ENCODE results near the gene NRF1.

NRF1 gene

DNA sequence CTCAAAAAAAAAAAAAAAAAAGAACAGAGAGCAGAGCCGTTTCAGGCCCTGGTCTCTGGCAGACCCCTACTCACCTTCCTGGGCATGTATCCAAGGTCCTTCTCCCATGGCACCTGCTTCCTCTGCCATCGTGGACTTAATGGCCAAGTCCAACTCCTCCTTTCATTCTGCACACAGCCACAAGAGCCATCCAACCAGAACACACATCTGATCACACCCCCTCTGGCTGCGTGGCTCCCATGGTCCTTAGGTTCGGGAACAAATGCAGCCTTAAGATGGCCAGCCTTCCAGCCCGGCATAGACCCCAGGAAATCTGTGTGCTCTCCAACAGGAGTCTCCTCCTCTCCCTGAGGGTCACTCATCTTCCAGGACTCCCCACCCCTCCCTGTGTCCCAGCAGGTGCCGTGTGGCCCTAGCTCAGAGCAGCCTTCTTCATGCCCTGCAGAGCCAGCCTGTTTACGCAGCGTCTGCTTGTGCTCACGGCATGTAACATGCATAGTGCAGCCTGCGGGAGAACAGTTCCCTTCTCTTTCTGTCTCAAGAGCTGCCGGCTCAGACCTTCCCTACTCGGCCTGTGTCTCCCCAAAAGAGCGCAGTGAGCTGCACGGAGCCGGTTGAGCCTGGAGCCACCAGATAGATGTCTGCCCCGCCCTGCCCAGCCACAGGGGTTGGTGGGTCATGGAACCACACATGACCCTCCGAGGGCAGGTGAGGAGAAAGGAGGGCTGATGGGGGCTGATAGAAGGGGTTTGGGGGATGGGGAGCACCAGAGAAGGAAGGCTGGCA is 157.3 kb downstream of the NRF1 start:
- no CpG with 5 or more reads among the region's 17 CpGs for WGBS (ENCODE audit: insufficient coverage, insufficient read length)
- H3K9me3 ChIP-seq (ENCODE audit: control insufficient read depth, insufficient read depth, low read length), result no peaks in the 10 kb centered on the region
- no peak overlapping the region for H3K27ac ChIP-seq (ENCODE audit: low read length)
- peaks cover 14% of the 10 kb centered on the region for H3K4me1 ChIP-seq (ENCODE audit: control insufficient read depth, insufficient read depth, low read length)
- H3K27me3 ChIP-seq (ENCODE audit: control insufficient read depth, insufficient read depth, low read length), result no peaks in the 10 kb centered on the region
- no peak for DNase-seq (ENCODE audit: low read depth, low spot score)
- 0 out of 2 replicates have a peak, but pooled peaks cover 4% of the 10 kb centered on the region for H3K36me3 ChIP-seq (ENCODE audit: control insufficient read depth, insufficient read depth, low read length)
- H3K4me3 ChIP-seq (ENCODE audit: low read length), result no peak overlapping the region

DNA sequence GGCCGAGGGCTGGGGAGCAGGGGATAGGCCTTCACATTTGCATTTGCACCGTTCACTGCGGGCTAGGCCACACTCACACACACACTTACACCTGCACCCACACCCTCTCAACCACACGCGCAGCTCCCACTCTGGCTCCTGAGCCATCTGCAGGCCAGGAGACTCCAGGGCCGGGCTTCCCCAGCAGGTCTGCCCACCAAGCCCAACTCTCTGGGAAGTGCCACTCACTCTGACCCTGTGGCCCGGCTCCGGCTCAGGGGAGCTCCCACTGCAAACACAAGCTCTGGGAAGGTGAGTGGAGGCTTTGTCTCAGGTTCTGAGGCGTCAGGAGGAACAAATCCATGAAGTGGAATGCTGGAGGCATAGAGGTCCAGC is 157.9 kb downstream of the NRF1 start:
- no CpG with 5 or more reads among the region's 9 CpGs for WGBS (ENCODE audit: insufficient coverage, insufficient read length)
- H3K27ac ChIP-seq (ENCODE audit: low read length), result no peak overlapping the region
- H3K9me3 ChIP-seq (ENCODE audit: control insufficient read depth, insufficient read depth, low read length), result no peaks in the 10 kb centered on the region
- H3K36me3 ChIP-seq (ENCODE audit: control insufficient read depth, insufficient read depth, low read length), result 0 out of 2 replicates have a peak, but pooled peaks cover 4% of the 10 kb centered on the region
- H3K4me3 ChIP-seq (ENCODE audit: low read length), result no peak overlapping the region
- H3K4me1 ChIP-seq (ENCODE audit: control insufficient read depth, insufficient read depth, low read length), result peaks cover 16% of the 10 kb centered on the region
- DNase-seq (ENCODE audit: low read depth, low spot score), result no peak
- no peaks in the 10 kb centered on the region for H3K27me3 ChIP-seq (ENCODE audit: control insufficient read depth, insufficient read depth, low read length)

DNA sequence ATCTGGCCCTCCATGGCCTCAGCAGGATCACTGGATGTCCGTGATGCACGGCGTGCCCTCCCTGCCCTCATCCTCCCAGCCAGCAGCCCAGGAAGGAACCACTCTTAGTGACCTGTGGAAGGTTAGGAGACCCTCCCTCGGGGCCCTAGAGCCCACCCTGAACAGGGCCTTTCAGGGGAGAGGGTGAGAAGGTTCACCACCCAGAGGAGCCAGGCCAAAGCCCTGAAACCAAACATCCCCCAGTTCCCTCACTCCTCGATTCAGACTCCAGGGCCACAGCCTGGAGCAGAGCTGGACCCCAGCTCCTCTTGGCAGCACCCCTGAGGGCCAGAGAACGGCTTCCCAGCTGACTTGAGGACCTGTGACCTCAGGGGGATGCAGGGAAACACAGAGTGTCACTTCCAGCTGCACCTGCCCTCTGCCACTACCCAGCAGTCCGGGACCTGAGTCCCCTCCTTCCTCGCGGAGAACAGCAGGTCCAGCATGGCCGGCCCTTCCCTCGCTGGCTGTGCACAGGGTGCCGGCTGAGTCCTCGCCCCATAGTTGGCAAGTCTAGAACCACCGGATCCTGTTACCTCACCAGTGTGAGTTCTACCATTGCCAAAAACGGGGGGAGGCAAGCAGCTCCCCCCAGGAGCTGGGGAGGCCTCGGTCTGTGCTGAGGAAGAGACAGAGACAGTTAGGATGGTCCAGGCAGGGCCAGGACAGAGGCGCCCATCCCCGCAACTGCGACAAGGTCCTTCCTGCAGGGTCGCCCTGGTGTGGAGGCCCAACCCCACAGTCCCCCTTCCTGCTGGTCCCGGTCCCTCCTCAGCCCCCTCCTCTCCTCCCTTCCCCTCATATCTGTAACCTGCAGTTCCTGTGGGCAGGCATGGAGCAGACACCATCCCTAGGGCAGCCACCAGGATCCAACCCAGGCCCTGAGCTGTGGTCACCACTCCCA is 158.6 kb downstream of the NRF1 start:
- 0 out of 2 replicates have a peak, but pooled peaks cover 4% of the 10 kb centered on the region for H3K36me3 ChIP-seq (ENCODE audit: control insufficient read depth, insufficient read depth, low read length)
- WGBS (ENCODE audit: insufficient coverage, insufficient read length), result no CpG with 5 or more reads among the region's 21 CpGs
- H3K4me1 ChIP-seq (ENCODE audit: control insufficient read depth, insufficient read depth, low read length), result peaks cover 23% of the 10 kb centered on the region
- no peaks in the 10 kb centered on the region for H3K9me3 ChIP-seq (ENCODE audit: control insufficient read depth, insufficient read depth, low read length)
- no peak overlapping the region; the same call in 1 of the 2 replicates for H3K4me3 ChIP-seq (ENCODE audit: low read length)
- DNase-seq (ENCODE audit: low read depth, low spot score), result no peak
- no peaks in the 10 kb centered on the region for H3K27me3 ChIP-seq (ENCODE audit: control insufficient read depth, insufficient read depth, low read length)
- H3K27ac ChIP-seq (ENCODE audit: low read length), result no peak overlapping the region

DNA sequence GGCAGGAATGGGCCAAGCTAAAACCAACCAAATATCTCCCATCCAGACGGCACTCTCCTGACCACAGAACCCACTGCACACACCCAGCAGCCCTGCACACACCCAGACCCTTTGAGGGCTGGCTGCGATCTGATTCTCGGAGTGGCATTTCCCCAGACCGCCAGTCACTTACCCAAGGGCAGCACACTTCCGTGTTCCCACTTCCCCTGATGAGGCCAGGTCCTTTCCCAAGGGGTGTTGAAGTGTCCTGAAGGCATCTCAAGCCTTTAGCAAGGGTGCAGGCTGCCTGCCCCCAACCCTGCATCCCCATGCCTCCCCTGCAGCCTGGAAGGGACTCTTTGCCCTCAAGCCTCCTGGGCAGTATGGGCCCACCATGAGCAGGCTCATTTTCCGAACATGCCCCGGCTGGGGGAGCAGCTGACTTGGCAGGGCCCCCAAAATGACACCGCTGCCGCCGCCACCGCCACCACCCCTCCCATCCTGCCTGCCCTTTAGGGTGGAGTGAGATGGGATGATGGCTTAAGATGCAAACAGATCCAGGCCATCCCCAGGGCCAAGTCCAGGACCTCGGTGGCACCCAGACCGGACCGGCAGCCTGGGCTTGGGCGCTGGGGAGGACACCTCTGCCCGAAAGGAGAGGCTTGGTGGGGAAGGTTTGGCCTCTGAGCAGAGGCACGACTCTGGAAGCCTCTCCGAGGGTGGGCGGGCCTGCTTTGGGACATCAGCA is 159.8 kb downstream of the NRF1 start:
- 0 out of 2 replicates have a peak, but pooled peaks cover 4% of the 10 kb centered on the region for H3K36me3 ChIP-seq (ENCODE audit: control insufficient read depth, insufficient read depth, low read length)
- no peak for DNase-seq (ENCODE audit: low read depth, low spot score)
- H3K4me3 ChIP-seq (ENCODE audit: low read length), result no peak overlapping the region
- no CpG with 5 or more reads among the region's 19 CpGs for WGBS (ENCODE audit: insufficient coverage, insufficient read length)
- H3K9me3 ChIP-seq (ENCODE audit: control insufficient read depth, insufficient read depth, low read length), result no peaks in the 10 kb centered on the region
- no peaks in the 10 kb centered on the region for H3K27me3 ChIP-seq (ENCODE audit: control insufficient read depth, insufficient read depth, low read length)
- H3K27ac ChIP-seq (ENCODE audit: low read length), result no peak overlapping the region
- peaks cover 30% of the 10 kb centered on the region for H3K4me1 ChIP-seq (ENCODE audit: control insufficient read depth, insufficient read depth, low read length)

DNA sequence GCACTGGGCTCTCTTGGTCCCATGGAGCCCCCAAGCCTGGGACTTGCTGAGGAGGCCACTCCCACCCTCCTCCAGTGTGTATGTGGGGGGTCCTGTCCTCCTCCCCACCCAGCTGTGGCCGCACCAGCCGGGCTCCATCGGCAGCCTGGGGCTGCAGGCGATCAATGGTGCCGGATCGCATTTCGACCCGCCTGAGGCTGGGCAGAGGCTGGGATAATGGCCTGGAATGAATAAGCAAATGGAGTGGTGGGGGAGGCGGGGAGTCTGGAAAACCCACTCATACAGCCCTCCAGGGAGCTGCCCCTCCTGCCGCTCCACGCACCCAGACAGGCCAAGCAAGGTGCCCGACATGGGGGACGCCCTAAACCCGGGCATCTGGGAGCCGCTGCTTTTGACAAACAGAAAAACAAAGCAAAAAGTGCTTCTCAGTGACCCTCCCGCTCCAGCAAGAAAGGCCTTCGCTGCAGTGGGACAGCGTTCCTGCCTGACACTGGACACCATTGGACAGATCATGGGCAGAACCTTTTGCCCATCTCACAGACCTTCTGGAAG is 160.5 kb downstream of the NRF1 start:
- H3K36me3 ChIP-seq (ENCODE audit: control insufficient read depth, insufficient read depth, low read length), result 0 out of 2 replicates have a peak, but pooled peaks cover 4% of the 10 kb centered on the region
- no peak for DNase-seq (ENCODE audit: low read depth, low spot score)
- H3K27ac ChIP-seq (ENCODE audit: low read length), result no peak overlapping the region
- H3K9me3 ChIP-seq (ENCODE audit: control insufficient read depth, insufficient read depth, low read length), result no peaks in the 10 kb centered on the region
- no CpG with 5 or more reads among the region's 18 CpGs for WGBS (ENCODE audit: insufficient coverage, insufficient read length)
- no peak overlapping the region for H3K4me3 ChIP-seq (ENCODE audit: low read length)
- no peaks in the 10 kb centered on the region for H3K27me3 ChIP-seq (ENCODE audit: control insufficient read depth, insufficient read depth, low read length)
- H3K4me1 ChIP-seq (ENCODE audit: control insufficient read depth, insufficient read depth, low read length), result peaks cover 30% of the 10 kb centered on the region

DNA sequence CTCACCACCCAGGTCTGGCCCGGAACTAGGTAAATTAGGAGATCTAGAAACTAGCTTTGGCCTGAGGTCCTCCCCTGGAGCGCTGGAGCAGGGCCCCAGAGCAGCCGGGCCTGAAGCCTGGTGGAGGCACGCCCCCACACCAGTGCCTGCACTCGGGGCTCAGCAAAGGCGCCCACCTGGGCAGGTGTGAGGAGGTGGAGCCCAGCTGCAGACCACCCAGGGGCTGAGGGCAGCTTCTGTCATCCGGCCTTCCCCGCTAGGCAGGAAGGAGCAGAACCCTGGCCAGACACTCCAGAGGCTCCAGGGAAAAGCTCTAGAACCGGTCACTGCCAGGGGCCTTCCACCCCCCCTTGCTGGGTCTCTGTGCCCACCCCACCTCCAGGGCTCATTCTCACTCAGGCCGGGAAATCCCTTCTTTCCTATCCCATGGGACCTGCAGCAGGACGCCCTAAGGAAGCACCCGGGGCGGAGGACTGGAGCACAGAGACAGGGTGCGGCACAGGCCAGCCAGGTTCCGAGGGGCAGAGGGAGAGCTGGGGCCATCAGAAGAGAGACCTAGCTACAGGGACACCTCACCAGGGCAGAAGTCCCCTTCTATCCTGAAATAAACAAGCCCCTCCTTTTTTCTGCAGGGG is 161.2 kb downstream of the NRF1 start:
- WGBS (ENCODE audit: insufficient coverage, insufficient read length), result no CpG with 5 or more reads among the region's 15 CpGs
- no peak for DNase-seq (ENCODE audit: low read depth, low spot score)
- Histone ChIP-seq H3K27me3 (ENCODE audit: control insufficient read depth, insufficient read depth, low read length) (peaks cover 4% of the 10 kb centered on the region), H3K4me3 (ENCODE audit: low read length) (no peak overlapping the region), H3K4me1 (ENCODE audit: control insufficient read depth, insufficient read depth, low read length) (peaks cover 35% of the 10 kb centered on the region), H3K27ac (ENCODE audit: low read length) (no peak overlapping the region), H3K36me3 (ENCODE audit: control insufficient read depth, insufficient read depth, low read length) (0 out of 2 replicates have a peak, but pooled peaks cover 4% of the 10 kb centered on the region), H3K9me3 (ENCODE audit: control insufficient read depth, insufficient read depth, low read length) (no peaks in the 10 kb centered on the region)

DNA sequence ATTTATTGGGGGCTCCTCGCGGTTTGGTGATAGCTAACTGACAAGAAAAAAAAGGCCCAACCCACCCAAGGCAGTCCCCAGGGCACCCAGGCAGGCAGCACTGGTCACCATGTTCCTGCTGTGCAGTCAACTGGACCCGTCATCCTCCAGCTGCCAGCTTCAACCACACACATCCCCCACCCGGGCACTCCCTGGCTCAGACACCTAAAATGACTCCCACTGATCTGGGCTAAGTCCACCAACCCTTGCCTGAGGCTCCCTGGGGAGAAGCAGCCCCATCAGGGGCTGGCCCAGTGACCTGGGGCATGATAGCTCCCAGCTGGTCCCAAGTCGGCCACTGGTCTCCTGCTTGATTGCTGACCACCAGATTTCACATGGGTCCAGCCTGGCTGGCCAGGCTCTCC is 161.8 kb downstream of the NRF1 start:
- no peak for DNase-seq (ENCODE audit: low read depth, low spot score)
- Histone ChIP-seq H3K27ac (ENCODE audit: low read length) (no peak overlapping the region), H3K4me3 (ENCODE audit: low read length) (no peak overlapping the region), H3K4me1 (ENCODE audit: control insufficient read depth, insufficient read depth, low read length) (peaks cover 38% of the 10 kb centered on the region), H3K36me3 (ENCODE audit: control insufficient read depth, insufficient read depth, low read length) (0 out of 2 replicates have a peak, but pooled peaks cover 4% of the 10 kb centered on the region), H3K9me3 (ENCODE audit: control insufficient read depth, insufficient read depth, low read length) (no peaks in the 10 kb centered on the region), H3K27me3 (ENCODE audit: control insufficient read depth, insufficient read depth, low read length) (peaks cover 10% of the 10 kb centered on the region)
- no CpG with 5 or more reads among the region's 5 CpGs for WGBS (ENCODE audit: insufficient coverage, insufficient read length)

DNA sequence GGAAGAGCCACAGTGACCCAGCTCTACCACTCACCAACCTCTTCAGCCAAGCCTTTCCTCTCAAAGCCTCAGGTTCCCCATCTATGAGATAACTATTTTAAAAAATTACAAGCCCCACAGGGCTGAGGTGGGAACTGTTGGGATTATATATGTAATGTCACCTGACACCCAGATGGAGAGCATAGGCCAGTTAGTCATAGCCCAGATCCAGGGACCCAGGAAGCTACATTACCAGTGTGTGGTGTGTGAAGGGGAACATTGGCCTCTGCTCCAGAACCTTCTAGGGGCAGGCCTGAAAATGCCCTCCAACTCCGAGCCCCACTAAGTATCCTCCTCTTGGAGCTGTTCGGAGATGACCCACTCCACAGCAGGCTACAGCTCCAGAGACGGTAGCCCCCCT is 162.4 kb downstream of the NRF1 start:
- whole genome bisulfite sequencing (ENCODE audit: insufficient coverage, insufficient read length), result no CpG with 5 or more reads among the region's 3 CpGs
- Histone ChIP-seq H3K27ac (ENCODE audit: low read length) (no peak overlapping the region), H3K4me1 (ENCODE audit: control insufficient read depth, insufficient read depth, low read length) (peaks cover 41% of the 10 kb centered on the region), H3K9me3 (ENCODE audit: control insufficient read depth, insufficient read depth, low read length) (no peaks in the 10 kb centered on the region), H3K36me3 (ENCODE audit: control insufficient read depth, insufficient read depth, low read length) (0 out of 2 replicates have a peak, but pooled peaks cover 4% of the 10 kb centered on the region), H3K4me3 (ENCODE audit: low read length) (no peak overlapping the region), H3K27me3 (ENCODE audit: control insufficient read depth, insufficient read depth, low read length) (peaks cover 15% of the 10 kb centered on the region)
- no peak for DNase-seq (ENCODE audit: low read depth, low spot score)

DNA sequence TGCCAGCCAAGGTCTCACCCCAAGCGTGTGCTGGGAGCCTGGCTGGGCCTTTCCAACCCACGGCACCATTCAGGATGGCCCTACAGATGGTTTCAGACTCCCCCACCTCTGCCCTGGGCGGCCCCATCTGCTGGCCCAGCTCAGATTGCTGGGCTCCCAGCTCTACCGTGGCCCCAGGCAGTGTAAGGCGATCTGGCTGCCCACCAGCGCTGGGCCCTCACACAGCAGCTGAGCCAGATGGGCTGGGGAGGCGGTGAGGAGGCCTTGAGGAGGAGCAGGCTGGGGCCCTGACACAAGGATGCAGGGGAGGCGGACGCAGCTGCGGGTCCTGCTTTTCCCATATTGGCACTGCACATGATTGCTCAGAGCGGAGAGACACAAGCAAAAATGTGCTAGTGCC is 162.8 kb downstream of the NRF1 start:
- Histone ChIP-seq H3K27ac (ENCODE audit: low read length) (no peak overlapping the region), H3K27me3 (ENCODE audit: control insufficient read depth, insufficient read depth, low read length) (peaks cover 17% of the 10 kb centered on the region), H3K9me3 (ENCODE audit: control insufficient read depth, insufficient read depth, low read length) (no peaks in the 10 kb centered on the region), H3K4me3 (ENCODE audit: low read length) (no peak overlapping the region), H3K4me1 (ENCODE audit: control insufficient read depth, insufficient read depth, low read length) (peaks cover 42% of the 10 kb centered on the region), H3K36me3 (ENCODE audit: control insufficient read depth, insufficient read depth, low read length) (0 out of 2 replicates have a peak, but pooled peaks cover under 1% of the 10 kb centered on the region)
- no peak for DNase-seq (ENCODE audit: low read depth, low spot score)
- no CpG with 5 or more reads among the region's 11 CpGs for WGBS (ENCODE audit: insufficient coverage, insufficient read length)
